ENCODE data around the gene CLDN34. TPM values are rescaled to one million over a fixed set of nuclear protein-coding genes. Genes with fewer than 3 reads are reported as not detected.

The CLDN34 gene
- total RNA-seq: not detected

GRCh38 chrX:9966775-9967408, at the start of gene CLDN34:
CLDN34 (plus strand) TSS chrX:9967358; CDS start chrX:9967358, 0 bp downstream.
- DNase-seq (ENCODE audit: low spot score) (no peak), ATAC-seq (ENCODE audit: low FRiP score) (no peak)
- no peak for TF ChIP-seq CTCF (IDR thresholded peaks at IDR 0.05)

- ATAC-seq (ENCODE audit: low FRiP score): no peak
- TF ChIP-seq CTCF (IDR thresholded peaks at IDR 0.05): no peak
- DNase-seq (ENCODE audit: low spot score): no peak
Measured at GRCh38 chrX:9917861-9918260, 49.3 kb upstream of the CLDN34 start.

- ATAC-seq (ENCODE audit: low FRiP score): no peak
- no peak for DNase-seq (ENCODE audit: low spot score)
Measured at GRCh38 chrX:9919632-9920172, 47.5 kb upstream of the CLDN34 start.

GRCh38 chrX:9921407-9921806, 45.8 kb upstream of the CLDN34 start:
- no peak for DNase-seq (ENCODE audit: low spot score)
- no peak for ATAC-seq (ENCODE audit: low FRiP score)
- no peak for TF ChIP-seq CTCF (IDR thresholded peaks at IDR 0.05)

More at GRCh38 chrX:9919632-9920172, 47.5 kb upstream of the CLDN34 start:
- TF ChIP-seq CTCF (IDR thresholded peaks at IDR 0.05): no peak

GRCh38 chrX:9923357-9923756, 43.8 kb upstream of the CLDN34 start:
- DNase-seq (ENCODE audit: low spot score) (no peak), ATAC-seq (ENCODE audit: low FRiP score) (no peak)
- no peak for TF ChIP-seq CTCF (IDR thresholded peaks at IDR 0.05)

GRCh38 chrX:9926002-9926401, 41.2 kb upstream of the CLDN34 start:
- no peak for TF ChIP-seq CTCF (IDR thresholded peaks at IDR 0.05)
- ATAC-seq (ENCODE audit: low FRiP score) (no peak), DNase-seq (ENCODE audit: low spot score) (no peak)
